Uterus (tissue), 4 donors: ENCODE results near the gene ARHGEF28. TPM values are rescaled to one million over a fixed set of nuclear protein-coding genes. Genes with fewer than 3 reads are reported as not detected.

Experiments
- DNase-seq, 2 donors: peaks; one replicate each; pipeline ENCODE4 v3.0.0-alpha.2; 2019 to 2020
- H3K27ac ChIP-seq, 2 donors: fragments of 200-600 bp; sonication (generic); 1 replicate in 1 of 2; 2 replicates in 1 of 2; pipeline ENCODE4 v1.5.1; 2016 to 2018
- H3K27me3 ChIP-seq, 2 donors: fragments of 200-600 bp; sonication (generic); one replicate each; pipeline ENCODE4 v1.5.1; 2018 to 2019; ENCODE audit warnings: control low read depth in 1 of 2
- H3K36me3 ChIP-seq, 2 donors: fragments of 200-600 bp; sonication (generic); one replicate each; pipeline ENCODE4 v1.5.1; 2019; ENCODE audit warnings: control low read depth in 1 of 2
- H3K4me1 ChIP-seq, 2 donors: fragments of 200-600 bp; sonication (generic); one replicate each; pipeline ENCODE4 v1.5.1; 2018 to 2019; ENCODE audit warnings: control low read depth in 1 of 2
- H3K4me3 ChIP-seq, 2 donors: fragments of 200-600 bp; sonication (generic); 1 replicate in 1 of 2; 2 replicates in 1 of 2; pipeline ENCODE4 v1.5.1; 2018 to 2019; ENCODE audit warnings: mild to moderate bottlenecking in 1 of 2
- H3K9me3 ChIP-seq, 2 donors: fragments of 200-600 bp; sonication (generic); one replicate each; pipeline ENCODE4 v1.5.1; 2019; ENCODE audit warnings: control low read depth in 1 of 2
- CTCF ChIP-seq, 4 experiments: fragments of 200-600 bp in 2 of 4; fragments of 450-650 bp in 2 of 4; sonication (generic) in 2 of 4; IDR thresholded peaks; one replicate each; pipeline ENCODE4 v1.5.1; 2016 to 2019; ENCODE audit warnings: antibody characterized with exemption in 4 of 4, mild to moderate bottlenecking in 2 of 4, moderate library complexity in 1 of 4
- POLR2A ChIP-seq, 2 donors: fragments of 450-650 bp; IDR thresholded peaks; one replicate each; pipeline ENCODE4 v1.6.1; 2016; ENCODE audit warnings: antibody characterized with exemption in 2 of 2, mild to moderate bottlenecking in 1 of 2, moderate library complexity in 1 of 2
- intact Hi-C: fragments of 100-400 bp; cut with DNase I; formaldehyde crosslinking; loops from one replicate; pipeline ENCODE4 v1.15.1; 2023; ENCODE audit warnings: low total_unique reads
- total RNA-seq, 4 donors: library from RNA; depleted of rRNA in 3 of 4; stranded (reverse); fragments of >200 nt in 3 of 4; gene quantifications; one replicate each; pipeline versions ENCODE4 v1.1.0 to v1.2.4, GENCODE V29; 2014 to 2023
- donor health status: DM: yes; HTN: yes; CAD: no.

Gene ARHGEF28
- total RNA-seq, 4 donors from 2014 or later: 11.9 to 23.2 (median 19.3) TPM

DNA sequence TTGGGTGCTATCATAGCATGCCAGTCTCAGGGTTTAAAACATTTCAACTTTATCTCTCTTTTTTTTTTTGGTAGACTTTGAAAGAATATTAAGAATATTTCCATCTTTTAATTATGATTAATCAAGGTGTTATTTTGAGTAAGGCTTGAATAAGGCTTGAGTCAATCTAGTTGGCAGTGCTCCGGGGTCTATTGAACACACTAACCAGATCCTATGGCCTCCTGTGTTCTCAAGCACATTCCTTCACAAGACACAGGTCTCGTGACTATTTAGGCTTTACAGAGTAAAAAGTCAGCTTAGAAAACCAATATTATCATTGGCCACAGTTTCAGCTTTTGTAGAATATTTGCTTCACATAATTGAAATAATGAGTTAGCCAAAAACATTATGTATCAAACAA, 151.2 kb downstream of the ARHGEF28 start:
- no peak for DNase-seq
- TF ChIP-seq CTCF (IDR thresholded peaks at IDR 0.05): no peak
- no peak for TF ChIP-seq POLR2A (IDR thresholded peaks at IDR 0.05)
- Histone ChIP-seq H3K27me3 (no peaks in the 10 kb centered on the region), H3K36me3 (no peaks in the 10 kb centered on the region), H3K27ac (no peak overlapping the region), H3K4me1 (no peaks in the 10 kb centered on the region), H3K9me3 (no peaks in the 10 kb centered on the region), H3K4me3 (no peak overlapping the region)
- intact Hi-C loops: no loop called here

- no peaks in the 10 kb centered on the region for H3K9me3 ChIP-seq
- H3K27me3 ChIP-seq: no peaks in the 10 kb centered on the region
- intact Hi-C loops: no loop called here
- H3K36me3 ChIP-seq: no peaks in the 10 kb centered on the region
- H3K4me3 ChIP-seq: no peak overlapping the region
- no peaks in the 10 kb centered on the region for H3K4me1 ChIP-seq
- no peak overlapping the region for H3K27ac ChIP-seq
- no peak for TF ChIP-seq CTCF (IDR thresholded peaks at IDR 0.05)
- no peak for TF ChIP-seq POLR2A (IDR thresholded peaks at IDR 0.05)
- DNase-seq: no peak
Observed at GRCh38 chr5:73780302-73781080, 154.5 kb downstream of the ARHGEF28 start.

DNA sequence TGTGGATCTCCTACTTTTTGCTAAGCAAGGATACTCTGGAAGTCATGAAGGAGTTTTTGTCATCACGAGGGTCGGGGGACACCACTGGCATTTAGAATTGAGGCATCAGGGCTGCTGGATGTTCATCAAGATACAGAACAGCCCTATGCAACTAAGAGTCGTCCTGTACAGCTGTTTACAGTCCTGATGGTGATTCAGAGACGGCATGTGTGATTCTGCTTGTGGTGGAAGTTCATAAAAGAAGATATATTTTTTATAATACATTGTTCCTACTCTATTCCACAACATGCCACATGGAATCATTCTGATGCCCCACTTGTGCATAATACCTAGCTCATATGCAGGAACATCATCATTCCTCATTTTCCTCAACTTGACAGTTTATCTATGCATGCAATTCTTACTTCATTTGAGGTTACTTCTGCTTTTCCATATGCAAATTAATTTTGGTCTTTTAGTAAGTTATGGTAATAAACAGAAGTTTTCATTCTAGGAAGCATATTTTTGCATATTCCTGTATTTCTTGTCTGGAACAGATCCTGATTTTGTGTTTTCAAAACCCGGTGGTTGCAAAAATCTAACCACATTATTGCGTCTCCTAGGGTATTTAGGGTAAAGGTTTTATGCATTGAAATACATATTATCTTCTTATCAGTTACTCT, 155.2 kb downstream of the ARHGEF28 start:
- Histone ChIP-seq H3K36me3 (no peaks in the 10 kb centered on the region), H3K27me3 (no peaks in the 10 kb centered on the region), H3K9me3 (no peaks in the 10 kb centered on the region), H3K4me3 (no peak overlapping the region), H3K27ac (no peak overlapping the region), H3K4me1 (no peaks in the 10 kb centered on the region)
- no peak for TF ChIP-seq CTCF (IDR thresholded peaks at IDR 0.05)
- TF ChIP-seq POLR2A (IDR thresholded peaks at IDR 0.05): no peak
- intact Hi-C loops: no loop called here
- no peak for DNase-seq

DNA sequence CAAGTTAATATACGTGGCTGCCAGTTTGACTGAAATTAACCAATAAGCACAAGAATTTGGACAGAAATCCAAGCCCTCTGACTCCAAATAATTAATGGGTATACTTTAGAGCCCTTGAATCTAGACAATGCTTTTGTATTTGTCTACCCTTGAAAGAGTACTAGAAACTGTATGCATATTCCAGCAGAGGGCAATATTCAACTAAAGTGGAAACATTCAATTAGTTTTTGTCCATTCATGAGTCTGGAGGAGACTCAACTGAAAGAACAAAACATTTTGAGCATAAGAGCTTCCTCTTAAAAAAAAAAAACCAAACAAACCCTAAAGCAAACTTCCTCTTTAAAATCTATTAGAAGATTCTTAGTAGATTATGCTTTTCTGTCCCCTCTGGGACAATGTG, 157.8 kb downstream of the ARHGEF28 start:
- H3K36me3 ChIP-seq: no peaks in the 10 kb centered on the region
- H3K4me3 ChIP-seq: no peak overlapping the region
- H3K9me3 ChIP-seq: no peaks in the 10 kb centered on the region
- no peak overlapping the region for H3K27ac ChIP-seq
- H3K4me1 ChIP-seq: no peaks in the 10 kb centered on the region
- no peak for DNase-seq
- no peaks in the 10 kb centered on the region for H3K27me3 ChIP-seq
- TF ChIP-seq POLR2A (IDR thresholded peaks at IDR 0.05) (no peak), CTCF (IDR thresholded peaks at IDR 0.05) (no peak)
- intact Hi-C loops: no loop called here
